ENCODE results near the gene KCNK2. TPM values are rescaled to one million over a fixed set of nuclear protein-coding genes. Genes with fewer than 3 reads are reported as not detected.

The KCNK2 gene
- total RNA-seq, 1 experiment from 2014 or later, result 0.15 TPM

- Mint-ChIP-seq H3K4me1 (peaks cover 4% of the 10 kb centered on the region), H3K4me3 (no peak overlapping the region), H3K36me3 (no peaks in the 10 kb centered on the region), H3K9me3 (no peaks in the 10 kb centered on the region), H3K27me3 (ENCODE audit: low read depth) (peaks cover 44% of the 10 kb centered on the region), H3K27ac (no peak overlapping the region)
- ChIA-PET POLR2A (no interaction called here), CTCF (interaction anchor here (0.5 to 1.8 kb wide), 19 partner anchors 9 to 701 kb away, joined by 3 to 15 read pairs (median 5); no protein-coding TSS in a partner anchor)
- no peak for TF ChIP-seq JAZF1 (CRISPR knock-in tag; IDR thresholded peaks at IDR 0.05)
- no peak for TF ChIP-seq E2F4 (CRISPR knock-in tag; IDR thresholded peaks at IDR 0.05; ENCODE audit: borderline replicate concordance, low read depth)
- TF ChIP-seq MYBL2 (CRISPR knock-in tag; IDR thresholded peaks at IDR 0.05), result no peak
- TF ChIP-seq NR3C1 (CRISPR knock-in tag; conservative IDR thresholded peaks at IDR 0.05; ENCODE audit: low read depth), result no peak
- no peak for TF ChIP-seq NFATC4 (CRISPR knock-in tag; IDR thresholded peaks at IDR 0.05)
- TF ChIP-seq, protein P1, sequence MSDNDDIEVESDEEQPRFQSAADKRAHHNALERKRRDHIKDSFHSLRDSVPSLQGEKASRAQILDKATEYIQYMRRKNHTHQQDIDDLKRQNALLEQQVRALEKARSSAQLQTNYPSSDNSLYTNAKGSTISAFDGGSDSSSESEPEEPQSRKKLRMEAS (CRISPR knock-in tag; IDR thresholded peaks at IDR 0.05), result no peak
- TF ChIP-seq PRRX2 (CRISPR knock-in tag; IDR thresholded peaks at IDR 0.05), result no peak
- ATAC-seq (peak; percentile 98), DNase-seq (ENCODE audit: low spot score) (peak; percentile 52)
Observed at GRCh38 chr1:215076322-215076721, 6.2 kb upstream of the KCNK2 start.

- ATAC-seq (no peak), DNase-seq (ENCODE audit: low spot score) (no peak)
- Mint-ChIP-seq H3K4me3 (no peak overlapping the region), H3K27me3 (ENCODE audit: low read depth) (peaks cover 73% of the 10 kb centered on the region), H3K9me3 (no peaks in the 10 kb centered on the region), H3K27ac (no peak overlapping the region), H3K4me1 (peaks cover 17% of the 10 kb centered on the region), H3K36me3 (no peaks in the 10 kb centered on the region)
- no peak for TF ChIP-seq FOXP1 (CRISPR knock-in tag; IDR thresholded peaks at IDR 0.05; ENCODE audit: borderline replicate concordance)
- TF ChIP-seq ATF2 (CRISPR knock-in tag; IDR thresholded peaks at IDR 0.05; ENCODE audit: borderline replicate concordance, low read depth), result no peak
- no peak for TF ChIP-seq CREM (CRISPR knock-in tag; IDR thresholded peaks at IDR 0.05)
- no peak for TF ChIP-seq ZNF416 (CRISPR knock-in tag; IDR thresholded peaks at IDR 0.05)
- TF ChIP-seq TCF7 (CRISPR knock-in tag; IDR thresholded peaks at IDR 0.05; ENCODE audit: low read depth), result no peak
- TF ChIP-seq, protein P2, sequence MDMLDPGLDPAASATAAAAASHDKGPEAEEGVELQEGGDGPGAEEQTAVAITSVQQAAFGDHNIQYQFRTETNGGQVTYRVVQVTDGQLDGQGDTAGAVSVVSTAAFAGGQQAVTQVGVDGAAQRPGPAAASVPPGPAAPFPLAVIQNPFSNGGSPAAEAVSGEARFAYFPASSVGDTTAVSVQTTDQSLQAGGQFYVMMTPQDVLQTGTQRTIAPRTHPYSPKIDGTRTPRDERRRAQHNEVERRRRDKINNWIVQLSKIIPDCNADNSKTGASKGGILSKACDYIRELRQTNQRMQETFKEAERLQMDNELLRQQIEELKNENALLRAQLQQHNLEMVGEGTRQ (CRISPR knock-in tag; IDR thresholded peaks at IDR 0.05), result no peak
- TF ChIP-seq MYBL2 (CRISPR knock-in tag; IDR thresholded peaks at IDR 0.05), result no peak
- no peak for TF ChIP-seq PREB (CRISPR knock-in tag; IDR thresholded peaks at IDR 0.05; ENCODE audit: borderline replicate concordance)
- TF ChIP-seq PRRX2 (CRISPR knock-in tag; IDR thresholded peaks at IDR 0.05), result no peak
- TF ChIP-seq, protein P3, sequence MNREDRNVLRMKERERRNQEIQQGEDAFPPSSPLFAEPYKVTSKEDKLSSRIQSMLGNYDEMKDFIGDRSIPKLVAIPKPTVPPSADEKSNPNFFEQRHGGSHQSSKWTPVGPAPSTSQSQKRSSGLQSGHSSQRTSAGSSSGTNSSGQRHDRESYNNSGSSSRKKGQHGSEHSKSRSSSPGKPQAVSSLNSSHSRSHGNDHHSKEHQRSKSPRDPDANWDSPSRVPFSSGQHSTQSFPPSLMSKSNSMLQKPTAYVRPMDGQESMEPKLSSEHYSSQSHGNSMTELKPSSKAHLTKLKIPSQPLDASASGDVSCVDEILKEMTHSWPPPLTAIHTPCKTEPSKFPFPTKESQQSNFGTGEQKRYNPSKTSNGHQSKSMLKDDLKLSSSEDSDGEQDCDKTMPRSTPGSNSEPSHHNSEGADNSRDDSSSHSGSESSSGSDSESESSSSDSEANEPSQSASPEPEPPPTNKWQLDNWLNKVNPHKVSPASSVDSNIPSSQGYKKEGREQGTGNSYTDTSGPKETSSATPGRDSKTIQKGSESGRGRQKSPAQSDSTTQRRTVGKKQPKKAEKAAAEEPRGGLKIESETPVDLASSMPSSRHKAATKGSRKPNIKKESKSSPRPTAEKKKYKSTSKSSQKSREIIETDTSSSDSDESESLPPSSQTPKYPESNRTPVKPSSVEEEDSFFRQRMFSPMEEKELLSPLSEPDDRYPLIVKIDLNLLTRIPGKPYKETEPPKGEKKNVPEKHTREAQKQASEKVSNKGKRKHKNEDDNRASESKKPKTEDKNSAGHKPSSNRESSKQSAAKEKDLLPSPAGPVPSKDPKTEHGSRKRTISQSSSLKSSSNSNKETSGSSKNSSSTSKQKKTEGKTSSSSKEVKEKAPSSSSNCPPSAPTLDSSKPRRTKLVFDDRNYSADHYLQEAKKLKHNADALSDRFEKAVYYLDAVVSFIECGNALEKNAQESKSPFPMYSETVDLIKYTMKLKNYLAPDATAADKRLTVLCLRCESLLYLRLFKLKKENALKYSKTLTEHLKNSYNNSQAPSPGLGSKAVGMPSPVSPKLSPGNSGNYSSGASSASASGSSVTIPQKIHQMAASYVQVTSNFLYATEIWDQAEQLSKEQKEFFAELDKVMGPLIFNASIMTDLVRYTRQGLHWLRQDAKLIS (CRISPR knock-in tag; IDR thresholded peaks at IDR 0.05; ENCODE audit: borderline replicate concordance), result no peak
- no peak for TF ChIP-seq MXD4 (CRISPR knock-in tag; IDR thresholded peaks at IDR 0.05; ENCODE audit: borderline replicate concordance)
- TF ChIP-seq ZNF396 (CRISPR knock-in tag; IDR thresholded peaks at IDR 0.05; ENCODE audit: borderline replicate concordance), result no peak
- ChIA-PET POLR2A (no interaction called here), CTCF (no interaction called here)
Observed at GRCh38 chr1:215079456-215079855, 3.1 kb upstream of the KCNK2 start.
